Left lung (tissue), 10 donors: ENCODE measurements around the gene ANK3. TPM values are rescaled to one million over a fixed set of nuclear protein-coding genes. Genes with fewer than 3 reads are reported as not detected.

Source experiments
- ATAC-seq: fragments of 200-7000 bp; cut with Tn5 transposase; one replicate; pipeline ENCODE4 v1.9.1; 2020; ENCODE audit warnings: moderate library complexity
- DNase-seq, 4 donors: peaks; one replicate each; pipeline ENCODE4 v3.0.0-alpha.2; 2013 to 2020
- H3K27ac ChIP-seq, 2 donors: fragments of 200-600 bp; sonication (generic) in 1 of 2; one replicate each; pipeline versions ENCODE4 v1.5.0 to v1.8.0; 2020 to 2021
- H3K27me3 ChIP-seq, 2 donors: fragments of 200-600 bp; sonication (generic) in 1 of 2; one replicate each; pipeline versions ENCODE4 v1.5.0 to v1.8.0; 2020 to 2021
- H3K36me3 ChIP-seq, 2 donors: fragments of 200-600 bp; sonication (generic) in 1 of 2; one replicate each; pipeline versions ENCODE4 v1.5.0 to v1.8.0; 2020 to 2021
- H3K4me1 ChIP-seq, 2 donors: fragments of 200-600 bp; one replicate each; pipeline ENCODE4 v1.8.0; 2021
- H3K4me3 ChIP-seq, 2 donors: fragments of 200-600 bp; sonication (generic) in 1 of 2; one replicate each; pipeline versions ENCODE4 v1.5.0 to v1.8.0; 2020 to 2021; ENCODE audit warnings: mild to moderate bottlenecking in 1 of 2
- H3K9me3 ChIP-seq, 2 donors: fragments of 200-600 bp; sonication (generic) in 1 of 2; one replicate each; pipeline versions ENCODE4 v1.5.0 to v1.8.0; 2020 to 2021
- intact Hi-C, 2 donors: fragments of 100-400 bp; cut with DNase I; formaldehyde crosslinking; loops; one replicate each; pipeline versions ENCODE4 v1.11.2 to v1.14.2; 2022
- polyA plus RNA-seq, 6 donors: library from polyadenylated mRNA; unstranded; fragments of 120-200 nt; gene quantifications; one replicate each; pipeline ENCODE4 v1.2.1, GENCODE V29; 2013; ENCODE audit not compliant: insufficient read length in 6 of 6
- total RNA-seq, 2 donors: library from RNA; stranded (reverse); fragmentation: NEBNext Ultra II Directional; extraction: Animal tissue kit (Norgen Biotek cat#: 25700); gene quantifications; one replicate each; pipeline ENCODE4 v1.2.1, GENCODE V29; 2021
- TF ChIP-seq, protein P1 (sequence below), 2 donors: fragments of 200-600 bp; sonication (generic) in 1 of 2; IDR thresholded peaks; one replicate each; pipeline versions ENCODE4 v1.5.0 to v1.8.0; 2021; ENCODE audit warnings: antibody characterized with exemption in 2 of 2
- donor health status: DM: no; HTN: yes; CAD: no.
- donor health status: DM: no; HTN: no; CAD: no.

Gene ANK3
- total and polyA plus RNA-seq, 8 donors: 22.1 to 74.1 (median 35.1) TPM

DNA sequence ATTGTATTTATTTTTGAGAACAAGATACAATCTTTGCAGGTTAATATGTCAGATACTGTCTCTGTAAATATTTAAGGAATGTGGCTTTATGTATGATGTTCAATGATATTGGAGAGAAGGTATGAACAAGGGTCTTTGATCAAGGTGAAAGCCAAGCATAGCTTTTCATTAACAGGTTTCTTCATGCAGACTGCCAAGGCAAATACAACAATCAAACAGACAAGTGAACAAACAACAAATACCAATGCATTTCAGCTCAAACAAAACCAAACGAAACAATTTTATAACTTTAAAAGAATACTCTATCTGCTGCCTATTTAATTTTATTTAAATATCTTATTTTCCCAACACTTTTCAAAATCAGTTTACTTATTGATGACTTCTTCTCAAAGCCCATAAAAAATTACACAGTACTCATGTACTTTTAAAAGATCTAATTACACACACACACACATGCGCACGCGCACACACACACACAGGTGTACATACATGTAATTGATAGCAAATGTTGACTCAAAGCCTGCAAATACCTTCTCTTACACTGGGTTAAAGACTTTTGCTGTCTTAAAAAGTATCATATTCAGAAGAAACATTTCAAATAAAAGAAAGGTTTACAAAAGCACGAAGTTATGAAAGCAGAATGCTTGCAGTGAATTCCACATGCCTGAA is 282.2 kb downstream of the ANK3 start:
- TF ChIP-seq, protein P1, sequence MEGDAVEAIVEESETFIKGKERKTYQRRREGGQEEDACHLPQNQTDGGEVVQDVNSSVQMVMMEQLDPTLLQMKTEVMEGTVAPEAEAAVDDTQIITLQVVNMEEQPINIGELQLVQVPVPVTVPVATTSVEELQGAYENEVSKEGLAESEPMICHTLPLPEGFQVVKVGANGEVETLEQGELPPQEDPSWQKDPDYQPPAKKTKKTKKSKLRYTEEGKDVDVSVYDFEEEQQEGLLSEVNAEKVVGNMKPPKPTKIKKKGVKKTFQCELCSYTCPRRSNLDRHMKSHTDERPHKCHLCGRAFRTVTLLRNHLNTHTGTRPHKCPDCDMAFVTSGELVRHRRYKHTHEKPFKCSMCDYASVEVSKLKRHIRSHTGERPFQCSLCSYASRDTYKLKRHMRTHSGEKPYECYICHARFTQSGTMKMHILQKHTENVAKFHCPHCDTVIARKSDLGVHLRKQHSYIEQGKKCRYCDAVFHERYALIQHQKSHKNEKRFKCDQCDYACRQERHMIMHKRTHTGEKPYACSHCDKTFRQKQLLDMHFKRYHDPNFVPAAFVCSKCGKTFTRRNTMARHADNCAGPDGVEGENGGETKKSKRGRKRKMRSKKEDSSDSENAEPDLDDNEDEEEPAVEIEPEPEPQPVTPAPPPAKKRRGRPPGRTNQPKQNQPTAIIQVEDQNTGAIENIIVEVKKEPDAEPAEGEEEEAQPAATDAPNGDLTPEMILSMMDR (IDR thresholded peaks at IDR 0.05): no peak
- H3K9me3 ChIP-seq: no peaks in the 10 kb centered on the region
- no peak overlapping the region for H3K4me3 ChIP-seq
- no peak overlapping the region for H3K27ac ChIP-seq
- intact Hi-C loops: loop anchor here in 1 of 2 donors (10.0 kb wide), 1 partner anchor 97 kb away; no protein-coding TSS in a partner anchor
- ATAC-seq (no peak), DNase-seq (no peak)
- no peaks in the 10 kb centered on the region for H3K36me3 ChIP-seq
- no peaks in the 10 kb centered on the region for H3K4me1 ChIP-seq
- no peaks in the 10 kb centered on the region for H3K27me3 ChIP-seq

DNA sequence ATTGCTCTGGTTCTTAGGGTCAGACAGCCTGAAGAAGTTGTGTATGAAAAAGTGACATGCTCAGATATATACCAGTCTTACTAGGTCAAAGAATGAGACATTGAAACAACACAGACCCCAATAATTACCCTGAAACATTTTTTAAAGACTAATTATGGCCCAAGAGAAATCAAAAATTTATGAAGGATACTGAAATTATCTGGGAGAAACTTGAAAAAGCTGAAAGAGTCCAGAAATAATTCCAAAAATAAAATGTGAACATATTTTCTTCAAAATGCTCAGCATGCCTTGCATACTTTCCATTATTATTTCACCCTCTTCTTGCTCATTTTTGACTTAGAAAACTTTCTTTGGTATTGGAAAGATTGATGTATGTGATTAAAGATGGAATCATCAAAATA is 284.4 kb downstream of the ANK3 start:
- Histone ChIP-seq H3K9me3 (no peaks in the 10 kb centered on the region), H3K36me3 (no peaks in the 10 kb centered on the region), H3K4me3 (no peak overlapping the region), H3K27me3 (no peaks in the 10 kb centered on the region), H3K4me1 (no peaks in the 10 kb centered on the region), H3K27ac (no peak overlapping the region)
- TF ChIP-seq, protein P1 (IDR thresholded peaks at IDR 0.05): no peak
- intact Hi-C loops: loop anchor here in 1 of 2 donors (10.0 kb wide), 1 partner anchor 100 kb away; no protein-coding TSS in a partner anchor
- ATAC-seq: no peak
- no peak for DNase-seq

DNA sequence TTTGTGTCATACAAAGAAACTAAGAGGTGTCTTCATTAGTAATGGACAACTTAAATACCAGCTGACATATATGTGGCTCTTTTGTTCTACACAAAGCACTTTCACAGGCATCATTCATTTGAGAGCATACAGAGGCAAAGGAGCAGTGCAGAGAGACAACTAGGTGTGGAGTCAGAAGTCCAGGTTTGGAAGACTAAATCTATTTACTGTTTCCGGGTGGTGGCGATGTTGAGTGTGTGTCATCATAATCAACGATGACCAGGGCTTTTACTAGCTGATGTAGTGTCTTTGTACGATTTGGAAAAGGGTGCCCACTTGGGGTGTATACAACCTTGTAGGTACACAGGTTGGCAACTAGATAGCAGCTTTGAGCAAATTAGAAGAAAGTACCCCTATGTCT is 287.9 kb downstream of the ANK3 start:
- Histone ChIP-seq H3K4me1 (no peaks in the 10 kb centered on the region), H3K36me3 (no peaks in the 10 kb centered on the region), H3K27me3 (no peaks in the 10 kb centered on the region), H3K27ac (no peak overlapping the region), H3K9me3 (no peaks in the 10 kb centered on the region), H3K4me3 (no peak overlapping the region)
- TF ChIP-seq, protein P1 (IDR thresholded peaks at IDR 0.05): no peak
- no peak for ATAC-seq
- intact Hi-C loops: loop anchor here in 1 of 2 donors (10.0 kb wide), 1 partner anchor 103 kb away; no protein-coding TSS in a partner anchor
- no peak for DNase-seq

DNA sequence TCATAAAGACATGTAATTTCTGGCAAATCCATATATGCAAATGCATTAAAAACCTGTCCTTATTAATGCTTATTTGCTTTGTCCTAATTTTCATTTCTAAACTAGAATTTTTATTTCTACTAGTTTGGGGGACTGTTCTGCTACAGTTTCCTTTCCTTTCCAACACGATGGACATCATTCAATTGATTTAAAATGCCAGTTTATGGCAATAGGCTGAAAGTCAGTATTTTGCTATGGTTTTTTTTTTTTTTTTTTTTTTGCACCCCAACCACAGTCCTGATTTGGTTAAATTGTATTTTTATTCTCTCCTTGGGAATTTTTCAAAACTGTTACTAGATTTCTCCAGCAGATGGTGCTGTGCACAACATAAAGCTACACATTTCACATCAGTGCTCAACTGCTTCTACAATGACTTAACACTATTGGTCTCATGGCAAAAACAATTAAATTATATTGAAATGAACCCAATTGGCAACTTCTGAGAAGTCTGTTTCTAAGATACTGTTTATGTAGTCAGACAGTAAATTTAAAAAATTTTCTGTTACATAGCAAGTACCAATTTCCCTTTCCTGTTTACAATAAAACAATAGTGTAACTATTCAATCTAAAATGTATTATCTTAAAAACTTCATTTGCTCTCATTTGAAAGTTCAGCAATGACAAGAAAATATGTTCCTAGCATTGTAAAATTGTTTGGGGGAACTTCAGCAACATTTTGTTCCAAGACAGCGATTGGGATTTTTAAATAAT is 289.5 kb downstream of the ANK3 start:
- peak in 2 of 4 donors; percentile 51 to 69 for DNase-seq
- intact Hi-C loops: loop anchor here in 1 of 2 donors (5.0 to 10.0 kb wide), 2 partner anchors 105 to 337 kb away; no protein-coding TSS in a partner anchor
- Histone ChIP-seq H3K27me3 (no peaks in the 10 kb centered on the region), H3K9me3 (no peaks in the 10 kb centered on the region), H3K4me1 (no peaks in the 10 kb centered on the region), H3K27ac (no peak overlapping the region), H3K36me3 (no peaks in the 10 kb centered on the region), H3K4me3 (no peak overlapping the region)
- TF ChIP-seq, protein P1 (IDR thresholded peaks at IDR 0.05): peak; percentile 48 to 51
- ATAC-seq: peak; percentile 90
